GM19099 (cell line): ENCODE measurements around the gene INSL3.

Experiments
- POLR2A ChIP-seq: IDR thresholded peaks from 3 replicates; pipeline ENCODE4 v1.6.1; 2011; ENCODE audit warnings: low read depth; ENCODE audit not compliant: insufficient read length; ENCODE audit errors: extremely low read depth

The INSL3 gene

GRCh38 chr19:17835182-17836006 lies 14.1 kb upstream of the INSL3 start:
- no peak for TF ChIP-seq POLR2A

- TF ChIP-seq POLR2A = no peak
These were observed 13.2 kb upstream of the INSL3 start for GRCh38 chr19:17834350-17835181.

GRCh38 chr19:17832443-17833208 lies 11.3 kb upstream of the INSL3 start:
- TF ChIP-seq POLR2A = no peak

GRCh38 chr19:17831419-17831888 lies 10.1 kb upstream of the INSL3 start:
- TF ChIP-seq POLR2A = no peak

GRCh38 chr19:17830567-17831418 lies 9.5 kb upstream of the INSL3 start:
- TF ChIP-seq POLR2A = no peak

- no peak for TF ChIP-seq POLR2A
These were observed 8.7 kb upstream of the INSL3 start for GRCh38 chr19:17829855-17830566.

- TF ChIP-seq POLR2A = no peak
These were observed 5.3 kb upstream of the INSL3 start for GRCh38 chr19:17826508-17827056.

- no peak for TF ChIP-seq POLR2A
These were observed 3.0 kb upstream of the INSL3 start for GRCh38 chr19:17824339-17824738.

- no peak for TF ChIP-seq POLR2A
These were observed 3.5 kb downstream of the INSL3 start for GRCh38 chr19:17817668-17818363.

- no peak for TF ChIP-seq POLR2A
These were observed 9.2 kb downstream of the INSL3 start for GRCh38 chr19:17812099-17812498.

- TF ChIP-seq POLR2A = no peak
These were observed 9.6 kb downstream of the INSL3 start for GRCh38 chr19:17811681-17812080.

- no peak for TF ChIP-seq POLR2A
These were observed 10.2 kb downstream of the INSL3 start for GRCh38 chr19:17811103-17811502.
